Gastrocnemius medialis (tissue), 4 donors: ENCODE results near the gene ADAR. TPM values are rescaled to one million over a fixed set of nuclear protein-coding genes. Genes with fewer than 3 reads are reported as not detected.

ENCODE experiments used
- ATAC-seq, 2 donors: fragments of 150-250 bp; one replicate each; pipeline ENCODE4 v1.9.1; 2016
- DNase-seq, 2 donors: peaks; one replicate each; pipeline ENCODE4 v3.0.0-alpha.2; 2019
- H3K27ac ChIP-seq, 4 donors: fragments of 200-600 bp; sonication (generic); 1 replicate in 1 of 4; 2 replicates in 3 of 4; pipeline ENCODE4 v1.5.1; 2016 to 2018; ENCODE audit warnings: mild to moderate bottlenecking in 2 of 4, moderate library complexity in 1 of 4
- H3K27me3 ChIP-seq, 3 donors: fragments of 200-600 bp; sonication (generic) in 2 of 3; 1 replicate in 1 of 3; 2 replicates in 2 of 3; pipeline versions ENCODE4 v1.5.1 to v1.6.0; 2016 to 2019; ENCODE audit warnings: mild to moderate bottlenecking in 1 of 3, moderate library complexity in 1 of 3
- H3K36me3 ChIP-seq, 2 donors: fragments of 200-600 bp; sonication (generic) in 1 of 2; one replicate each; pipeline ENCODE4 v1.5.1; 2017 to 2018
- H3K4me1 ChIP-seq, 2 donors: fragments of 200-600 bp; sonication (generic) in 1 of 2; one replicate each; pipeline ENCODE4 v1.5.1; 2016 to 2017; ENCODE audit warnings: mild to moderate bottlenecking in 2 of 2
- H3K4me3 ChIP-seq, 4 donors: fragments of 200-600 bp; sonication (generic) in 3 of 4; 1 replicate in 1 of 4; 2 replicates in 3 of 4; pipeline ENCODE4 v1.5.1; 2016 to 2019; ENCODE audit warnings: mild to moderate bottlenecking in 2 of 4
- H3K9me3 ChIP-seq, 3 donors: fragments of 200-600 bp; sonication (generic) in 2 of 3; 1 replicate in 1 of 3; 2 replicates in 2 of 3; pipeline ENCODE4 v1.5.1; 2016 to 2019
- POLR2A ChIP-seq, 2 donors: fragments of 450-650 bp; IDR thresholded peaks; one replicate each; pipeline ENCODE4 v1.6.1; 2017; ENCODE audit warnings: antibody characterized with exemption in 2 of 2, mild to moderate bottlenecking in 2 of 2, moderate library complexity in 2 of 2
- in situ Hi-C, 4 donors: fragments of 200-750 bp; cut with MboI; loops; one replicate each; pipeline versions ENCODE4 v1.15.0 to v1.8.0; 2017; ENCODE audit warnings: low sequenced_read_pairs in 4 of 4
- intact Hi-C: fragments of 100-400 bp; cut with DNase I; formaldehyde crosslinking; loops from one replicate; pipeline ENCODE4 v1.15.1; 2023; ENCODE audit warnings: low total_unique reads
- total RNA-seq, 4 donors: library from RNA; depleted of rRNA; stranded (reverse); fragments of >200 nt; gene quantifications; one replicate each; pipeline versions ENCODE4 v1.1.0 to v1.2.3, GENCODE V29; 2016
- TF ChIP-seq, protein P1 (sequence below), 5 experiments: fragments of 450-650 bp in 3 of 5; fragments of 200-600 bp in 2 of 5; sonication (generic) in 2 of 5; IDR thresholded peaks in 4 of 5; conservative IDR thresholded peaks in 1 of 5; 1 replicate in 4 of 5; 2 replicates in 1 of 5; pipeline ENCODE4 v1.5.1; 2016 to 2019; ENCODE audit warnings: antibody characterized with exemption in 5 of 5, mild to moderate bottlenecking in 3 of 5, moderate library complexity in 3 of 5

The ADAR gene
- total RNA-seq, 4 donors from 2014 or later = 16.4 to 38.4 (median 19.0) TPM

GRCh38 chr1:154548028-154548427, 60.0 kb downstream of the ADAR start:
- H3K4me1 ChIP-seq = peaks cover 2% of the 10 kb centered on the region in 2 donors
- no peak overlapping the region for H3K27ac ChIP-seq
- in situ Hi-C loops = loop anchor here in 3 of 4 donors (10.0 kb wide), 1 partner anchor 63 kb away; no protein-coding TSS in a partner anchor
- ATAC-seq (no peak), DNase-seq (no peak)
- H3K36me3 ChIP-seq = peaks cover 0 to 45% of the 10 kb centered on the region in 2 donors
- no peak overlapping the region for H3K4me3 ChIP-seq
- no peaks in the 10 kb centered on the region for H3K27me3 ChIP-seq
- no peaks in the 10 kb centered on the region for H3K9me3 ChIP-seq
- intact Hi-C loops = no loop called here
- no peak for TF ChIP-seq POLR2A (IDR thresholded peaks at IDR 0.05)
- TF ChIP-seq, protein P1, sequence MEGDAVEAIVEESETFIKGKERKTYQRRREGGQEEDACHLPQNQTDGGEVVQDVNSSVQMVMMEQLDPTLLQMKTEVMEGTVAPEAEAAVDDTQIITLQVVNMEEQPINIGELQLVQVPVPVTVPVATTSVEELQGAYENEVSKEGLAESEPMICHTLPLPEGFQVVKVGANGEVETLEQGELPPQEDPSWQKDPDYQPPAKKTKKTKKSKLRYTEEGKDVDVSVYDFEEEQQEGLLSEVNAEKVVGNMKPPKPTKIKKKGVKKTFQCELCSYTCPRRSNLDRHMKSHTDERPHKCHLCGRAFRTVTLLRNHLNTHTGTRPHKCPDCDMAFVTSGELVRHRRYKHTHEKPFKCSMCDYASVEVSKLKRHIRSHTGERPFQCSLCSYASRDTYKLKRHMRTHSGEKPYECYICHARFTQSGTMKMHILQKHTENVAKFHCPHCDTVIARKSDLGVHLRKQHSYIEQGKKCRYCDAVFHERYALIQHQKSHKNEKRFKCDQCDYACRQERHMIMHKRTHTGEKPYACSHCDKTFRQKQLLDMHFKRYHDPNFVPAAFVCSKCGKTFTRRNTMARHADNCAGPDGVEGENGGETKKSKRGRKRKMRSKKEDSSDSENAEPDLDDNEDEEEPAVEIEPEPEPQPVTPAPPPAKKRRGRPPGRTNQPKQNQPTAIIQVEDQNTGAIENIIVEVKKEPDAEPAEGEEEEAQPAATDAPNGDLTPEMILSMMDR (IDR thresholded peaks at IDR 0.05 in 4 of 5, conservative IDR thresholded peaks at IDR 0.05 in 1 of 5) = no peak

DNA sequence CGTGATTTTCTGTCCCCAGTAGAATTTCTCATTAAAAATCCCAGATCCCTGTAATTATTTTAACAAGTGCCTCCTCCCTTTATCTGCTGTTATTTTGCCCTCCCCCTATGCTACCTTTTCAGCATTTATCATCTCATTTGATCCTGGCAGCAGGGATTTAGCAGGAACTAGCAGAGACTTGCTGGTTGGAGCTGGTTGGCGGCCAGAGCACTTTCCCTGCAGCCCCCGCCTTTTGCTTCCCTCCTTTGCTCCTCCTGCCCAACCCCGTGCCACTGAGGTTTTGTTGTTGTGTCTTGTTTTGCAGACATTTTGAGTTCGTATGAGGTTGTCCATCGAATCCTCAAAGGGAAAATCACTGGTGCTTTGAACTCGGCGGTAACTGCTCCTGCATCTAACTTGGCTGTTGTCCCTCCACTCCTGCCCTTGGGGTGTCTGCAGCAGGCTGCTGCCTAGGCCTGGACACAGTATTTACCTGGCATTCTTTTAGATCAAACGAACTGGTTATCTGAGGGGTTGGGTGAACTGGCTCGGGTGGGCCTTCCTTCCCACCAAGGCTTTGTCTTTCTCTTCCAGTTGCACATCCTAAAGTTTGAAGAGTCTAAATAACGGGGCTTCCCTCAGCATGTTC, 60.8 kb downstream of the ADAR start:
- Histone ChIP-seq H3K27ac (no peak overlapping the region), H3K36me3 (peaks cover 0 to 37% of the 10 kb centered on the region in 2 donors), H3K4me3 (no peak overlapping the region), H3K4me1 (no peaks in the 10 kb centered on the region), H3K9me3 (no peaks in the 10 kb centered on the region), H3K27me3 (no peaks in the 10 kb centered on the region)
- no peak for ATAC-seq
- intact Hi-C loops (no loop called here), in situ Hi-C loops (loop anchor here in 3 of 4 donors (10.0 kb wide), 1 partner anchor 62 kb away; no protein-coding TSS in a partner anchor)
- DNase-seq = no peak
- no peak for TF ChIP-seq POLR2A (IDR thresholded peaks at IDR 0.05)
- TF ChIP-seq, protein P1 (IDR thresholded peaks at IDR 0.05 in 4 of 5, conservative IDR thresholded peaks at IDR 0.05 in 1 of 5) = no peak

DNA sequence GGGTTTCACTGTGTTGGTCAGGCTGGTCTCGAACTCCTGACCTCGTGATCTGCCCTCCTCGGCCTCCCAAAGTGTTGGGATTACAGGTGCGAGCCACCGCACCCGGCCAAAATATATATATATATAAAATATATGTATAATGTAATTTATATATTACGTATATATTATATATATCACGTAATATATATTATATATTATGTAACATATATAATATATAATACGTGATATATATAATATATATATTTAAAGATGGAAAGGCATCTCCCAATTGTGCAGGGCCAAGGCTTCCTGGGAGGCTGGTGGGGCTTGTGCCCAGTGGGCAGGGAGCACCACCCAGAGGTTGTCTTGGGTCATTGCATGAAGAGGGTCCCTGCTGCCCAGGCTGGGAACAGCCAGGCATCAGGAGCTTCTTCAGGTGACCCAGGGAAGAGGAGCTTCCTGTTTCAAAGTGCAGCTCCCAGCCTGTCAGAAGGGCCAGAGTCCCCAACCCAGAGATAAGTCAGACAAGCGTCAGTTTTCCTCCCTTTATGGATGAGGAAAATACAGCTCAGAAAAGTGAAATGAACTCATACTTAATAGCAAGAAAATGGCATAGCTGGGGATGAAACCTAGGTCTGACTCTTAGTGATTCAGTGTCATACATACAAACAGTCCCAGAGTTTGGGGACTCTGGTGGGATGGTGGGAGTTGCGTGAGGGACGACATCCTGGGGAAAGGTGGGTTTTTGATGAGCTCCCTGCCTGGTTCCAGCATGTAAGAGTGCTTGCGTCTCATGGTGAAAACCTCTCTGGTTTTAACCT, 61.5 kb downstream of the ADAR start:
- Histone ChIP-seq H3K9me3 (no peaks in the 10 kb centered on the region), H3K36me3 (peaks cover 0 to 30% of the 10 kb centered on the region in 2 donors), H3K4me3 (no peak overlapping the region), H3K27ac (no peak overlapping the region), H3K4me1 (no peaks in the 10 kb centered on the region), H3K27me3 (no peaks in the 10 kb centered on the region)
- in situ Hi-C loops = loop anchor here in 3 of 4 donors (10.0 kb wide), 1 partner anchor 62 kb away; no protein-coding TSS in a partner anchor
- DNase-seq (peak in 1 of 2 donors; percentile 43), ATAC-seq (peak; percentile 48 to 86)
- no peak for TF ChIP-seq POLR2A (IDR thresholded peaks at IDR 0.05)
- TF ChIP-seq, protein P1 (IDR thresholded peaks at IDR 0.05 in 4 of 5, conservative IDR thresholded peaks at IDR 0.05 in 1 of 5) = peak; percentile 59 to 82 (median 63)
- intact Hi-C loops = loop anchor here (1.0 kb wide), 1 partner anchor 66 kb away; no protein-coding TSS in a partner anchor

DNA sequence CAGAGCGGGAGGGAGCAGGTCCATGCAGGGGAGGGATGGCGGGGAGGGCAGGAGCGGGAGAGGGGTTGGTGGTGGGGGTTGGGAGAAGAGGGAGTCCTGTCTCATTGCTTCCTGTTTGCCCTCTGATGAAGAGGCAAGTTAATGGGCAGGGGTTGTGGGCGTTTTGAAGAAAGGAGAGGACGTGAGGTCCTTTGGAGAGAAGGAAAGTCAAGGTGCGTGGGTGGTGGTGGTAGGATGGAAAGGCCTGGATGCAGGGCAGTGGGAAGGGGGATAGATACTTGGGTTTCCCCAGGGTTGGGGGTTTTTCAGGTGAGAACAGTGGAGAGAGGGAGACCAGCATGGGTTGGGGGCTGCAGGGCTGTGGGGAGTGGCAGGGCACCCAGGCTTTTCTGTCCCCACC, 66.8 kb downstream of the ADAR start:
- H3K4me1 ChIP-seq = no peaks in the 10 kb centered on the region
- no peak for TF ChIP-seq POLR2A (IDR thresholded peaks at IDR 0.05)
- TF ChIP-seq, protein P1 (IDR thresholded peaks at IDR 0.05 in 4 of 5, conservative IDR thresholded peaks at IDR 0.05 in 1 of 5) = no peak
- ATAC-seq = no peak
- H3K36me3 ChIP-seq = no peaks in the 10 kb centered on the region
- no peaks in the 10 kb centered on the region for H3K27me3 ChIP-seq
- H3K4me3 ChIP-seq = no peak overlapping the region
- no peak overlapping the region for H3K27ac ChIP-seq
- H3K9me3 ChIP-seq = no peaks in the 10 kb centered on the region
- intact Hi-C loops = no loop called here
- DNase-seq = no peak
- in situ Hi-C loops = loop anchor here in 3 of 4 donors (10.0 kb wide), 1 partner anchor 56 kb away; no protein-coding TSS in a partner anchor
